CD8-positive, alpha-beta memory T cell (primary cell): ENCODE measurements around the gene ISOC1. TPM values are rescaled to one million over a fixed set of nuclear protein-coding genes. Genes with fewer than 3 reads are reported as not detected.
A peak's percentile ranks its signal among the peaks of the same experiment; 100 is the strongest.

Experiments
- CTCF ChIA-PET: fragments of 350-600 bp; sonication (Branson Sonifier 250); formaldehyde crosslinking; loops from one replicate; lab custom pipeline; 2021; ENCODE audit warnings: antibody characterized with exemption; lab: Charles Lee
- POLR2A ChIA-PET: fragments of 350-600 bp; sonication (Branson Sonifier 250); formaldehyde crosslinking; loops from one replicate; lab custom pipeline; 2021; ENCODE audit warnings: antibody characterized with exemption; lab: Charles Lee
- DNase-seq, 5 donors: peaks; one replicate each; pipeline versions ENCODE4 v3.0.0 to v3.0.0-alpha.2; 2020 to 2022; ENCODE audit warnings: mixed read lengths in 1 of 5
- H3K27ac ChIP-seq: one replicate; pipeline ENCODE4 v1.7.0; 2013; ENCODE audit warnings: low read depth, mild to moderate bottlenecking, low read length, moderate library complexity
- H3K27me3 ChIP-seq: 2 replicates; pipeline ENCODE4 v1.7.0; 2013; ENCODE audit warnings: low read length, mild to moderate bottlenecking; ENCODE audit not compliant: insufficient read depth, poor library complexity, severe bottlenecking
- H3K36me3 ChIP-seq: 2 replicates; pipeline ENCODE4 v1.7.0; 2013; ENCODE audit warnings: mild to moderate bottlenecking, low read length, moderate library complexity; ENCODE audit not compliant: insufficient read depth
- H3K4me1 ChIP-seq: 2 replicates; pipeline ENCODE4 v1.7.0; 2013; ENCODE audit warnings: mild to moderate bottlenecking, low read length, moderate library complexity; ENCODE audit not compliant: insufficient read depth
- H3K4me3 ChIP-seq: 2 replicates; pipeline ENCODE4 v1.7.0; 2013; ENCODE audit warnings: mild to moderate bottlenecking, low read length
- H3K9me3 ChIP-seq: 2 replicates; pipeline ENCODE4 v1.7.0; 2013; ENCODE audit warnings: mild to moderate bottlenecking, low read length
- H3K27ac Mint-ChIP-seq, 8 donors: one replicate each; pipeline ENCODE4 v1.8.0; 2020 to 2021; ENCODE audit warnings: mixed read lengths in 8 of 8, mild to moderate bottlenecking in 6 of 8, inconsistent platforms in 3 of 8, moderate library complexity in 3 of 8
- H3K27me3 Mint-ChIP-seq, 2 donors: one replicate each; pipeline ENCODE4 v1.8.0; 2020 to 2021; ENCODE audit warnings: mixed read lengths in 2 of 2, mild to moderate bottlenecking in 1 of 2, moderate library complexity in 1 of 2
- H3K36me3 Mint-ChIP-seq, 3 donors: one replicate each; pipeline ENCODE4 v1.8.0; 2020 to 2021; ENCODE audit warnings: mixed read lengths in 3 of 3, inconsistent platforms in 1 of 3, mild to moderate bottlenecking in 1 of 3
- H3K4me1 Mint-ChIP-seq, 3 donors: one replicate each; pipeline ENCODE4 v1.8.0; 2020 to 2021; ENCODE audit warnings: mixed read lengths in 3 of 3, inconsistent platforms in 1 of 3, mild to moderate bottlenecking in 1 of 3
- H3K4me3 Mint-ChIP-seq, 7 donors: one replicate each; pipeline ENCODE4 v1.8.0; 2020 to 2021; ENCODE audit warnings: mixed read lengths in 7 of 7, mild to moderate bottlenecking in 6 of 7, moderate library complexity in 4 of 7, inconsistent platforms in 2 of 7
- H3K9me3 Mint-ChIP-seq, 5 donors: one replicate each; pipeline ENCODE4 v1.8.0; 2020 to 2022; ENCODE audit warnings: mixed read lengths in 5 of 5, mild to moderate bottlenecking in 3 of 5, moderate library complexity in 2 of 5, inconsistent platforms in 1 of 5
- polyA plus RNA-seq: library from polyadenylated mRNA; unstranded; fragments of 300-500 nt; fragmentation: Illumina TruSeq; gene quantifications from one replicate; pipeline ENCODE4 v1.2.3, GENCODE V29; 2021
- total RNA-seq, 2 experiments: library from RNA; stranded (reverse); gene quantifications; one replicate each; pipeline ENCODE4 v1.2.3, GENCODE V29; 2021

ISOC1 gene
- total and polyA plus RNA-seq, 3 experiments from 2014 or later, result 22.7 to 33.0 (median 24.7) TPM

GRCh38 chr5:129112295-129112694 lies 17.7 kb downstream of the ISOC1 start:
- DNase-seq, result no peak
- POLR2A ChIA-PET, result no interaction called here
- CTCF ChIA-PET, result no interaction called here
- Mint-ChIP-seq H3K4me3 (no peak overlapping the region), H3K27me3 (no peaks in the 10 kb centered on the region), H3K9me3 (no peaks in the 10 kb centered on the region), H3K27ac (no peak overlapping the region), H3K4me1 (peaks cover 0 to 5% (median 2%) of the 10 kb centered on the region in 3 donors), H3K36me3 (peaks cover 6 to 53% (median 10%) of the 10 kb centered on the region in 3 donors)
- Histone ChIP-seq H3K4me1 (no peaks in the 10 kb centered on the region), H3K9me3 (no peaks in the 10 kb centered on the region), H3K27ac (no peak overlapping the region), H3K36me3 (no peaks in the 10 kb centered on the region), H3K27me3 (no peaks in the 10 kb centered on the region), H3K4me3 (no peak overlapping the region)

GRCh38 chr5:129113867-129114266 lies 19.3 kb downstream of the ISOC1 start:
- Histone ChIP-seq H3K4me1 (no peaks in the 10 kb centered on the region), H3K27me3 (no peaks in the 10 kb centered on the region), H3K36me3 (no peaks in the 10 kb centered on the region), H3K27ac (no peak overlapping the region), H3K4me3 (no peak overlapping the region), H3K9me3 (no peaks in the 10 kb centered on the region)
- Mint-ChIP-seq H3K9me3 (no peaks in the 10 kb centered on the region), H3K4me3 (no peak overlapping the region), H3K27me3 (no peaks in the 10 kb centered on the region), H3K36me3 (peaks cover 7 to 49% (median 12%) of the 10 kb centered on the region in 3 donors), H3K27ac (peak overlapping the region in 1 of 8 donors; percentile 61), H3K4me1 (peaks cover 0 to 5% (median 2%) of the 10 kb centered on the region in 3 donors)
- no peak for DNase-seq
- CTCF ChIA-PET, result no interaction called here
- POLR2A ChIA-PET, result no interaction called here

GRCh38 chr5:129114539-129115193 lies 20.1 kb downstream of the ISOC1 start:
- Mint-ChIP-seq H3K4me1 (peaks cover 0 to 5% (median 0%) of the 10 kb centered on the region in 3 donors), H3K4me3 (peak overlapping the region in 2 of 7 donors; percentile 9 to 70), H3K9me3 (no peaks in the 10 kb centered on the region), H3K36me3 (peaks cover 4 to 43% (median 5%) of the 10 kb centered on the region in 3 donors), H3K27ac (peak overlapping the region in 5 of 8 donors; percentile 19 to 88 (median 63)), H3K27me3 (no peaks in the 10 kb centered on the region)
- ChIA-PET POLR2A (no interaction called here), CTCF (interaction anchor here (0.7 to 1.2 kb wide), 2 partner anchors 12 to 14 kb away, joined by 3 to 4 read pairs; no protein-coding TSS in a partner anchor)
- H3K9me3 ChIP-seq, result no peaks in the 10 kb centered on the region
- H3K4me3 ChIP-seq, result no peak overlapping the region
- no peaks in the 10 kb centered on the region for H3K4me1 ChIP-seq
- no peaks in the 10 kb centered on the region for H3K27me3 ChIP-seq
- DNase-seq, result no peak
- no peaks in the 10 kb centered on the region for H3K36me3 ChIP-seq
- H3K27ac ChIP-seq, result no peak overlapping the region

GRCh38 chr5:129115680-129116079 lies 21.1 kb downstream of the ISOC1 start:
- no peaks in the 10 kb centered on the region for H3K27me3 Mint-ChIP-seq
- H3K9me3 ChIP-seq, result no peaks in the 10 kb centered on the region
- peak overlapping the region in 2 of 8 donors; percentile 68 to 88 for H3K27ac Mint-ChIP-seq
- H3K9me3 Mint-ChIP-seq, result no peaks in the 10 kb centered on the region
- H3K36me3 Mint-ChIP-seq, result peaks cover 4 to 39% (median 5%) of the 10 kb centered on the region in 3 donors
- no peaks in the 10 kb centered on the region for H3K36me3 ChIP-seq
- DNase-seq, result no peak
- H3K27ac ChIP-seq, result no peak overlapping the region
- peaks cover 0 to 5% (median 0%) of the 10 kb centered on the region in 3 donors for H3K4me1 Mint-ChIP-seq
- no peak overlapping the region for H3K4me3 Mint-ChIP-seq
- no peaks in the 10 kb centered on the region for H3K27me3 ChIP-seq
- no peaks in the 10 kb centered on the region for H3K4me1 ChIP-seq
- ChIA-PET CTCF (interaction anchor here (1.2 kb wide), 1 partner anchor 15 kb away, joined by 4 read pairs; no protein-coding TSS in a partner anchor), POLR2A (no interaction called here)
- no peak overlapping the region for H3K4me3 ChIP-seq

GRCh38 chr5:129116797-129117196 lies 22.2 kb downstream of the ISOC1 start:
- DNase-seq, result no peak
- H3K4me1 ChIP-seq, result no peaks in the 10 kb centered on the region
- H3K4me1 Mint-ChIP-seq, result peaks cover 0 to under 1% (median 0%) of the 10 kb centered on the region in 3 donors
- H3K36me3 Mint-ChIP-seq, result peaks cover 2 to 30% (median 5%) of the 10 kb centered on the region in 3 donors
- no peaks in the 10 kb centered on the region for H3K27me3 Mint-ChIP-seq
- ChIA-PET POLR2A (no interaction called here), CTCF (interaction anchor here (0.9 kb wide), 1 partner anchor 22 kb away, joined by 4 read pairs; the partner anchor contains the start of gene ISOC1)
- no peaks in the 10 kb centered on the region for H3K27me3 ChIP-seq
- H3K9me3 ChIP-seq, result no peaks in the 10 kb centered on the region
- H3K9me3 Mint-ChIP-seq, result no peaks in the 10 kb centered on the region
- no peak overlapping the region for H3K27ac ChIP-seq
- H3K36me3 ChIP-seq, result no peaks in the 10 kb centered on the region
- no peak overlapping the region for H3K4me3 Mint-ChIP-seq
- no peak overlapping the region for H3K4me3 ChIP-seq
- no peak overlapping the region for H3K27ac Mint-ChIP-seq

GRCh38 chr5:129118405-129118804 lies 23.9 kb downstream of the ISOC1 start:
- Mint-ChIP-seq H3K9me3 (no peaks in the 10 kb centered on the region), H3K4me1 (no peaks in the 10 kb centered on the region), H3K36me3 (peaks cover under 1 to 18% (median 5%) of the 10 kb centered on the region in 3 donors), H3K27ac (peak overlapping the region in 1 of 8 donors; percentile 17), H3K27me3 (no peaks in the 10 kb centered on the region), H3K4me3 (no peak overlapping the region)
- no peaks in the 10 kb centered on the region for H3K27me3 ChIP-seq
- no peak for DNase-seq
- no peaks in the 10 kb centered on the region for H3K9me3 ChIP-seq
- H3K27ac ChIP-seq, result no peak overlapping the region
- ChIA-PET CTCF (interaction anchor here (1.2 kb wide), 1 partner anchor 24 kb away, joined by 4 read pairs; the partner anchor contains the start of gene ISOC1), POLR2A (no interaction called here)
- no peak overlapping the region for H3K4me3 ChIP-seq
- H3K36me3 ChIP-seq, result no peaks in the 10 kb centered on the region
- H3K4me1 ChIP-seq, result no peaks in the 10 kb centered on the region

GRCh38 chr5:129118826-129119225 lies 24.3 kb downstream of the ISOC1 start:
- Histone ChIP-seq H3K36me3 (no peaks in the 10 kb centered on the region), H3K27ac (no peak overlapping the region), H3K4me3 (no peak overlapping the region), H3K4me1 (no peaks in the 10 kb centered on the region), H3K9me3 (no peaks in the 10 kb centered on the region), H3K27me3 (no peaks in the 10 kb centered on the region)
- H3K27ac Mint-ChIP-seq, result no peak overlapping the region
- H3K36me3 Mint-ChIP-seq, result peaks cover 0 to 16% (median 5%) of the 10 kb centered on the region in 3 donors
- H3K27me3 Mint-ChIP-seq, result no peaks in the 10 kb centered on the region
- no peak for DNase-seq
- POLR2A ChIA-PET, result no interaction called here
- H3K9me3 Mint-ChIP-seq, result no peaks in the 10 kb centered on the region
- no peak overlapping the region for H3K4me3 Mint-ChIP-seq
- H3K4me1 Mint-ChIP-seq, result no peaks in the 10 kb centered on the region
- CTCF ChIA-PET, result interaction anchor here (1.2 to 1.5 kb wide), 2 partner anchors 24 kb away, joined by 4 to 5 read pairs; partner anchors contain the start of gene ISOC1

- CTCF ChIA-PET, result interaction anchor here (1.4 to 1.5 kb wide), 2 partner anchors 9 to 25 kb away, joined by 5 read pairs; partner anchors contain the start of gene ISOC1
- H3K4me3 ChIP-seq, result no peak overlapping the region
Measured at GRCh38 chr5:129120158-129120581, 25.6 kb downstream of the ISOC1 start.

More at GRCh38 chr5:129120158-129120581, 25.6 kb downstream of the ISOC1 start:
- no peaks in the 10 kb centered on the region for H3K4me1 ChIP-seq
- no peaks in the 10 kb centered on the region for H3K36me3 ChIP-seq
- Mint-ChIP-seq H3K36me3 (peaks cover 0 to 10% (median 5%) of the 10 kb centered on the region in 3 donors), H3K9me3 (no peaks in the 10 kb centered on the region), H3K4me1 (no peaks in the 10 kb centered on the region), H3K27ac (no peak overlapping the region), H3K4me3 (no peak overlapping the region), H3K27me3 (no peaks in the 10 kb centered on the region)
- no peaks in the 10 kb centered on the region for H3K9me3 ChIP-seq
- H3K27me3 ChIP-seq, result no peaks in the 10 kb centered on the region
- DNase-seq, result no peak
- POLR2A ChIA-PET, result no interaction called here
- no peak overlapping the region for H3K27ac ChIP-seq
